GM21447 (cell line): ENCODE data around the gene RER1.

Experiments used
- ATAC-seq: cut with Tn5 transposase; IDR thresholded peaks from one replicate; pipeline ENCODE4 v1.9.1; 2021; ENCODE audit not compliant: unreplicated experiment

Gene RER1

DNA sequence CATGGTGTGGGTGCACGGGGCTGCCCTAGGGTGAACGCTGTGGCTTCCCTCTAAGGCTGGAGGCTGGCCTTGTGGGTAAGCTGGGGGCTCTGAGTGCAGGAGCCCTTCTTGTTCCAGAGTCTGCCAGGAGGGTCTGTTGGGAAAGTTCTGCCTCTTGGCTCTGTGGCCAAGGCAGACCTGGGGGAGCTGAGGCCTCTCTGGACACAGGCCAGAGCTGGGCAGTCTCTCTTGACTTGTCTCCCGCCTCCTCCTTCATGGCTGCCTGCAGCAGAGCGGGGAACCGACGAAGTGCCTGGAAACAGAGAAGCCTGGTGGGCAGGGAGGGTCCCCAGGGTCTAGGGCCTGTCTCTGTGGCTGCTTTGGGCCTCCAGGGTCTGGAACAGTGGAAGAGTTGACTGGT is 51.0 kb downstream of the RER1 start:
- no peak for ATAC-seq

DNA sequence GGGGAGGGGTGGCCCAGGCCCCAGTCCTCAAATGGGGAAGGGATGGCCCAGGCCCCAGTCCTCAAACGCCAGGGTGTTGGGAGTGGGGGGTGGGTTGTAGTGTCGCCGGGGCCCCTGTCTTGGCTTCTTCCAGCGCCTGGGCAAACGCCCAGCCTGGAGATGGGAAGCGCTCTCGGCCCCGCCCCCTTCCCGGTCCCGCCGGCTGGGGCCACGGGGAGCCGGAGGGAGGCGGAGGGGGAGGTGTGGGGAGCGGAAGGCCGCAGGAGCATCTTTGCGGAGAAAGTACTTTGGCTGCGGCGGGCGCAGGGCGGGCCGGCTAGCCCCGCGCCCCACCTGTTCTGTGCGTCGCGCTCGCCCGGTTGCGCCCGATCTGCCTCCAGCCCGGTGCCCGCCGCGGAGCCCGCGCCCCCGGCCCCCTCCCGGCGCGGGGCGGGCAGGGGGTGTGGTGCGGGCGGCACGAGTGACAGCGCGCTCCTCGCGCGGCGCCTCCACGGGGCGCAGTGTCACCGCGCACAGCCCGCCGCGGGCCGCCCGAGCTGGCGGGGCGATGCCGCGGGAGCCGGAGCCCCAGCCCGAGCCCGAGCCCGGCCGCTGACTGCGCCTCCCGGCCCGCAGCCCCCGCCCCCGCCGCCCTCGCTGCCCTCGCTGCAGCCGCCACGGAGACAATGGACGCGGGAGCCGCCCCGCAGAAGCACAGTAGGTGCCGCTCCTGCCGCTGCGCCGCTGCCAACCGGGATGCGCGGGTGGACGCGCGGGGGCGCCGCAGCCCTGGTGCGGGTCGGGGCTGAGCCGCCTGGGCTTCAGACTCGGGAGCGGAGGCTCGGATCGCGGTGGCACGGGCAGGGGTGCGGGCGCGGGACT is 51.9 kb downstream of the RER1 start:
- ATAC-seq = no peak

DNA sequence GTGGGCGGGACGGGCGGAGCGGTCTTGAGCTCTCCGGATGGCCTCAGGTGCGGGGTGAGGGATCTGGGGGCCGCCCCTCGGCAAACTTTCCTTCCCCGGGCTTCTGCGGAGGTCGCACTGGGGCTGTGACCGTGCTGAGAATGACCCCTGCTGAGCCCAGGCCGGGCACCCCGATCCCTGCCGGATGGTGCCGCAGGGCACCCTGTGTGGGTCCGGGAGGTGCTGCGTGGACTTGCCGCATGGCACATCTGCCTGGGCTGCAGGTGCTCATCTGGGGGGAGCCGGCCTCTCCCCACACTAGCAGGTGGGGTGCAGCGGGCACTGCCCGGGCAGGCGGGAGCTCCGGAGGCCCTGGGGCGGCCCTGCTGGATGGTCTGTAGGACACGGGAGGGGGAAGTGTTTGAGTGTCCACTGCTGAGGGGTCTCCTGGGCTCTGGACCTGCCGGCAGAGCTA is 52.5 kb downstream of the RER1 start:
- no peak for ATAC-seq

DNA sequence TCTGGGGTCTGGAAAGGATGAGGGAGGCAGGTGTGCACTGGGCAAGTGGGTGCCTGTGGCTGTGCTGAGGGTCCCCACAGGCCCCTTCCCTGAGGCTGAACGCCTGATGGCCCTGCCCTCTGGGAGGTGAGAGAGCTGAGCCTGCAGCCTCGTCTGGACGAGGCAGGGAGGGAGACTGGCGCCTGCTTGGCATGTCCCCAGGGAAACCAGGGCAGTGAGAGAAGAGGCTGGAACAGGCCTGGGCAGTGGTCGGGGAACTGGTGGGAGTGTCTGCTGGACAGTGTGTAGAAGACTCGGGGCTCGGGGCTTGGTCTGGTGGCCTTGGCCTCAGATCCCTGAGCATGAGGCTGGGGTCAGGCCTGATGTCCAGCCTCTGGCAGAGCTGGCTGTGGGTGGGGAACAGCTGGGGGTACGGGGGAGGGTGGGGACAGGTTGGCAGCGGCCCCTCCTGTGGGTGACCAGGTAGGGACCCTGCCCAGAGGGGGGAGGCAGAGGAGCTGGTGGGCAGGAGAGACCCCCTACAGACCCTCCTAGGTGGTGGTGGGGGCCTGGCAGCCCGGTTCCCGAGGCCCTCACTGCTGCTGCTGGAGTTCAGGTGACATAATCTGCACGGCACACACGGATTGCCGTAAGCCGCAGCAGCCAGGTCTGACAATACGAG is 53.7 kb downstream of the RER1 start:
- no peak for ATAC-seq

DNA sequence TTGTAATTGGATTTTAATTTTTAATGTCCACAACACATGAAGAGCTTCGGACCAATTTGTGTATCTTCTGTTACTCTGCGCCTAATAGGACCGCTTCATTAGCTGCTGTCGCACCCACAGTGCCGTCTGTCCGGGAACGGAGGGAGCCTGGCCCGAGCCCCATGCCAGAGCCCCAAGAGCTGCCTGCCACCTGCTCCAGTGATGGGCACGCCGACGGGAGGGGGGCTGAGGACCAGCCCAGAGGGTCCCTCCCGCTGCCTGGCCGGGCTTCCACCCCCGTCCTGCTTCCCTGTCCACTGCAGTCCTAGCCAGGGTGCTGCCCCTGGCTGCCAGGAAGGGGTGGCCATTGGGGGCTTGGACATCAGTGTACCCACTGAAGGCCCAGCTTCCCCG is 54.2 kb downstream of the RER1 start:
- ATAC-seq = no peak

DNA sequence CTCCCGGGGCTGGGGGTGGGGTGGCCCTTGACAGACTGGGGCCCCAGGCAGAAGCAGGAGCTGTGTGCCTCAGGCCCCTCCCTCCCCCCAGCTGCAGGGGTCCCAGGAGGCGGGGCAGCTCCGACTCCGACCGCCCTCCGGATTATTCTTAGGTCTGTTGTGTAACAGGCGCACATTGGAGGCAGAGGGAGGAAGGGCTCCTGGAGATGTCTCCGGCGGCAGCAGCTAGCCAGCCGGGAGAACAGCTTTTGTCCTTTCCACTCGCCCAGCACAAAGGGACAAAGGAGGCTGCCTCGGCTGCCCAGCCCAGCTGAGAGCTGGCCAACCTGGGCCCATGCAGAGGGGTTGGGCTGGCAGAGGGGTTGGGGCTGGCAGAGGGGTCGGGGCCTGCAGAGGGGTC is 54.8 kb downstream of the RER1 start:
- no peak for ATAC-seq

DNA sequence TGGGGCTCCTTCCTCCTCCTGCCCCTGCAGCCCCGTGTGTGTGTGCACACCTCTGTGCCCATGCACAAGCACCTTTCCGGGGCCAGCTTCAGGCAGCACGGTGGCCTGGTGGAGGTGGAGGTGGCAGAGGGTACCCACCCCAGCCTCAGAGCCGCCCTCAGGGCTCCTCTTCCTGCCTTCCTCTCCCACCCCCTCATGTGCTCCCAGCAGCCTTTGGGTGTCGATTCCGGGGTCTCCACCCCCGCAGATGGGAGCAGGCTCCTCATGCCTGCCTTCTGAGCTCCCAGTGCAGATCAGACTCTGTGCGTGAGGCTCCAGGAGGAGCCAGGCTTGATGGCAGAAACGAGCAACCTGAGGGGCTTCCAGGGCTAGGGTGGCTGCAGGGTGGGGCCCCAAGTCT is 55.2 kb downstream of the RER1 start:
- ATAC-seq = no peak

DNA sequence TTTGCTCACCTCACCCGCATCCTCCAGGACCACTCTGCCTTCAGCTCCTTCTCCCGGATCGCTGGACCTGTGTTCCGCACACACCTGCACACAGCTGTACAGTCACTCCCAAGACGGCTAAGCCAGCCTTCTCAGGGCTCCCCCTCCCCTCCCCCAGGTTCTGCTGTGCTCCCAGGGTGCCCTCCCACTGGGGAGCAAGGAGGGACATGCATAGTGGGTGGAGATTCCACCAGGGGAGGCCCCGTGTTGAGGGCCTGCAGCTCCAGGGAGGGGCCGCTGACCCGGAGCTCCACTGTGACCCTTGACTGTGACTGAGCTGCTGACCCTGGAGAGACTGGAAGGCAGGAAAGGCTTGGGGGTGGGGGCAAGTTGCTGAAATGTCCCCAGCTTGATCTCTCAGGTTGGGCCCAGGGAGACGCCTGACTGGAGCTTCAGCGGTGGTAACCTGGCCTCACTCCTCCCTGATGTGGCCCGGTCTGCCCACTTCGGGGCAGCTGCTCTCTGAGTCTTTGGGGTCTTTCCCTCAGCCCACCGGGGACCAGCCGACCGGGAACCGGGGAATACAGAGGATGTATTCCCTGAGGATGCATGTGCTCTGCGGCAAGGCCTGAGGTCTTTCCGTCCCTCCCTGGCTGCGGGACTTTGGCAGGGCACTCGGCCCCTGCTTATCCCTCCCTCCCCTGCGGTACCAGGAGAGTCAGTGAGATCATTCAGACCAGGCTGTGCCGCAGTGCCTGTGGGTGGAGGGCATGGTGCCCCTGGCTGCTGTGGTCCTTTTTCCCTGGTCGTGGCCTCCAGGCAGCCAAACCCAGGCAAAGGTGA is 55.8 kb downstream of the RER1 start:
- ATAC-seq = no peak

DNA sequence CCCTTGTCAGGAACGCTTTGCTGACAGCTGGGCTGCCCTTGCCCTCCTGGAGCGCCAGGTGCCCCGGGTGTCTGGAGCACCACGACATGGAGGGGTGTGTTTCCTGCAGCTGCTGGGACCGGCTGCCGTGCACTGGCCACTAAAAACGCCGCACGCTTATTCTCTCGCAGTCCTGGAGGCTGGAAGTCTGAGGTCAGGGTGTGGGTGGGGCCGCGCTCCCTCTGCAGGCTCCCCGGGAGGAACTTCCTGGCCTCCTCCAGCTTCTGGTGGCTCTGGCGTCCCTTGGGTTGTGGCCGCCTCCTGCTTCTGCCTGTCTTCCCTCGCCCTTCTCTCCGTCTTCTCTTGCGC is 56.4 kb downstream of the RER1 start:
- no peak for ATAC-seq

DNA sequence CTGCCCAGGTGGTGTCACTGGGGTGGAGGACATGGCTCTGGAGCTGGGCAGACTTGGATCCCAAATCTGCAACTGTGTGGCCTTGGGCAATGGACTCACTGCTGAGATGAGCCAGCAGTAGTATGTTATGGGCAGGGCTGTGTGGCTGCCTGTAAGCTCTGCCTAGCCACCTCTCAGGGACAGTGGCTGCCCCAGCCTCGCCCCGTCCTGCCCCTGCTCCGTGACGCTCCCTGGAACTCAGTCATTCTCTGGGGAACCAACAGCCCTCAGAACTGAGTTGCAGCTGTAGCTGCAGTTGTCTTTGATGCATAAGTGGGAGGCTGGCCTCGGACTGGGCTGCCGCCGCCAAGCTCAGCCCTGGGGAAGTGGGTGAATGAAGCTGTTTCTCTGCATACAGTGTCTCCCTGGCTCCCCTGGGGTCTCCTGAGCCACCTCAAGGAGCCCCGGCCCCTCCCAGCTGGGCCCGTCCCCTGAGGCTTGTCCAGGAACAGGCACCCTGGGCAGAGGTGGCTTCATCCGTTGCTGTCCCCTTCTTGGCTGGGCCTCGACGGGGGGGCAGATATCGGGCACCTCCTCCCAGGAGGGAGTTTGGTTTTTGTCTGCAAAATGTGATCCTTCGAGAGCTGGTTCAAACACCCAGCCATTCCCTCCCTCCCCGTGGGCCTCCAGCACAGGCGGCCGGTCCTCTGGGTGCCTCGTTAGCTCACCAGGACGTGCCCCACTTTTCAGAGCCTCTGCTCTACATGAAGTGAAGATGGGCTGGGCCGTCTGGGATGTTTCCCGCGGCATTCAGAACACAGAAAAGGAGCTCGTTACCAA is 58.2 kb downstream of the RER1 start:
- no peak for ATAC-seq

DNA sequence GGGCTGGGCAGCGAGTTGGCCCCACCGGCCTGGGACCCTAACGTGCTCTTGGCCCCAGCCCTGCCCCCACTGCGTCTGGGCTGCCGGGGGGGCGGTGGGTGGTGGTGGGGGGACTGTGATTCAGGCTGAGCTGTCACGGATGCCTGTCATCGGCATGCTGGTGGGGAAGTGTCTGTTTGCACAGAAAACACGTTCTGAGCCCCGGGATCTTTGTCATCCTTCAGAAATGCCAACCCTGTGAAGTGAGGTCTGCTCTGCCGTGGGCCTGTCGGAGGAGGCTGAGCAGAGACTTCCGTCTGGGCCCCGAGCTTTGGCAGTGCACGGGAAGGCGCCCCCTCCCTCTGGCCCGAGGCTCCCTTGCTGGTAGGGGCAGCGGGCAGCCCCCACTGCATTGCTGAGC is 60.1 kb downstream of the RER1 start:
- no peak for ATAC-seq

DNA sequence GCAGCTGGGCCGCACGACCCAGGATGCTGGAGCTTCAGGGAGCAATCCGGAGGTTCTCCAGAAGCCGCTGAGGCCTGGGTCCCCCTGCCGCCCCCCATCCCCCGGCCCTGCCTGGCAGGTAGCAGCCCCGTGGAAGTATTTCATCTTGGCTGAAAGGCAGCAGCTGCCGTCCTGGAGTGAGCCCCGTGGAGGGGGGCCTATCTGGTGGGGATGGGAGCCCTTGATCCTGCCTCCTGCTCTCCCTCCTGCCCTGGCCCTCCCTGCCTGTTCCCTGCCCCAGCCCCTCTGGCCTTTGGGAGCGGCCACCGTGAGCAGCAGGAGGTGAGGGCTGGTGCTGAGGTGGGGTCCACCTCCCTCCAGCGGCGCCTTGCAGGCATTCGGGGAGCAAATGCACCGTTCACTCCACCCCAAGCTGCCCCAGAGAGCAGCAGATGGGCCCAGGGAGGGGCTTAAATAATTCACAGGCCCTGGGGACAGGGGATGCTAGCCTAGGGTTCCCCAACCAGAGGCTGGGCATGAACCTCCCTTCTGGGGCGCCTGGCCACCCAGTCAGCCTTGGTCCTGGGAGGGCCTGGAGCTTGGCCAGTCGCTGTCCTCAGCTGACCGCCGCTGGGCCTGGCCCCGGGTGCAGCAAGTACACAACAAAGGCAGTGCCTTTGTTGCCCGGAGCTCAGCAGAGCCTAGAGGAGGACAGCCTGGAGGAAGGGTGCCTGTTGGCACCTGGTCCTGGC is 60.7 kb downstream of the RER1 start:
- ATAC-seq = no peak

DNA sequence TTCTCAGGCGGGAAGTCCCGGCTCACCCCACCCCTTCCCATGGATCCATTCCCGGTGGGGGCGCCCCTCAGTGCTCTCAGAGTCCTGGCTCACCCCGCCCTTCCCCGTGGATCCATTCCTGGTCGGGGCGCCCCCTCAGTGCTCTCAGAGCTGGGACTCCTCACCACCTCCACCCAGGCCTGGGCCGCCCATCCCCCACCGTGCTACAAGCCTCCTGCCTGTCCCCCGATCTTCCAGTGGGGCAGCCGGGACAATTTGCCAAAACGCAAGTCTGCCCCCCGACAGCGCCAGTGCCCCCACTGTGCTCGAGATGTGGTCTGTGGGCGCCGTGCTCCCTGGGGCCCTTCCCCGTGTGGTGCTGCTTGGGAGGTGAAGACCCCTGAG is 61.3 kb downstream of the RER1 start:
- ATAC-seq = no peak

DNA sequence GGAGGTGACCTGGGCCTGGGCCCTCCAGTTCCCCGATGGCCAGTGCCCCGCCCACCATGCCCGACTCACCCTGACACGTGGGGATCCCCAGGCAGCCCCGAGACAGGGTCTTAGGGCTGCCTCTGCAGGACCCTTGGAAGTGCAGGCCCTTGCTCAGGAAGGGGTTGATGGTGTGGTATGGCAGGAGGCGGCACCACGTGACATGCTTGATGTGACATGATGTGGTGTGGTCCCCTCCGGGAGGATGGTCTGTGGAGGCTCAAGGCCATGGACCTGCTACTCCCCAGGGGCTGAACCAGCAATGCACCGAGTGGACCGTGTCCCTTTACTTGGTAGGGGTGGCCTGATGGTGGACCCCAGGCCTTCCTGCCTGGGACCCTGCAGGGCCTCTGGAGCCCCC is 62.6 kb downstream of the RER1 start:
- ATAC-seq = no peak
